ENCODE measurements around the gene CLSTN3.

Gene CLSTN3

GRCh38 chr12:7193674-7194073, 63.5 kb downstream of the CLSTN3 start:
- DNase-seq = no peak

- no peak for DNase-seq
Measured at GRCh38 chr12:7197841-7198240, 67.7 kb downstream of the CLSTN3 start.

- DNase-seq = no peak
Measured at GRCh38 chr12:7203109-7203508, 72.9 kb downstream of the CLSTN3 start.

GRCh38 chr12:7205091-7205490, 74.9 kb downstream of the CLSTN3 start:
- DNase-seq = no peak

GRCh38 chr12:7206691-7207090, 76.5 kb downstream of the CLSTN3 start:
- DNase-seq = no peak

GRCh38 chr12:7207866-7208625, 77.9 kb downstream of the CLSTN3 start:
- no peak for DNase-seq
